HG03460 (cell line): ENCODE measurements around the gene KRTAP4-11.
"Not testable (repeated sequence)": the region's sequence is repeated elsewhere in the genome, so short reads cannot be mapped to it uniquely, and the experiment has no call there.

Experiments
- ATAC-seq: cut with Tn5 transposase; IDR thresholded peaks from one replicate; pipeline ENCODE4 v1.9.1; 2021; ENCODE audit not compliant: unreplicated experiment

Gene KRTAP4-11

DNA sequence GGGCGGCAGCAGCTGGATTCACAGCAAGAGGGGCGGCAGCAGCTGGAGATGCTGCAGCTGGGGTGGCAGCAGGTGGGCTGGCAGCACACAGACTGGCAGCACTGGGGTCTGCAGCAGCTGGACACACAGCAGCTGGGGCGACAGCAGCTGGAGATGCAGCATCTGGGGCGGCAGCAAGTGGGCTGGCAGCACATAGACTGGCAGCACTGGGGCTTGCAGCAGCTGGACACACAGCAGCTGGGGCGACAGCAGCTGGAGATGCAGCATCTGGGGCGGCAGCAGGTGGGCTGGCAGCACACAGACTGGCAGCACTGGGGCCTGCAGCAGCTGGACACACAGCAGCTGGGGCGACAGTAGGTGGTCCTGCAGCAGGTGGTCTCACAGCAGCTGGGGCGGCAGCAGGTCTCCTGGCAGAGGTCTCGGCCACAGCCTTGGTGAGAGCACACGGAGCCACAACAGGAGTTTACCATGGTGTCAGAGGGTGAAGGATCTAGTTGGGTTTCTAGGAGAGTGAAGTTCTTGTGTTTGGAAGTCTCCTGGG lies at the start of gene KRTAP4-11:
TSS of gene KRTAP4-11 (minus strand) at position 528 of the 541 bp plus-strand sequence. CDS start at position 470, 58 bp downstream.
- not testable (repeated sequence) for ATAC-seq

DNA sequence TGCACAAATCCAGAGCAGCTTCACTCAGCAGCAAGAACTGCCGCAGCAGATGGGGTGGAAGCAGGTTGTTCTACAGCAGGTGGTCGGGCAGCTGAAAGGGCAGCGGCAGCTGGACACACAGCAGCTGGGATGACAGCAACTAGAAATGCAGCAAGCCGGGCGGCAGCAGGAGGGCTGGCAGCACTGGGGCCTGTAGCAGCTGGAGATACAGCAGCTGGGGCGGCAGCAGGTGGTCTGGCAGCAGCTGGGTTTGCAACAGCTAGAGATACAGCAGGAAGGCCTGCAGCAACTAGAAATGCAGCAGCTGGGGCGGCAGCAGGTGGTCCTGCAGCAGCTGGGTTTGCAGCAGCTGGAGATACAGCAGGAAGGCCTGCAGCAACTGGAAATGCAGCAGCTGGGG lies 49.4 kb upstream of the KRTAP4-11 start:
- no peak for ATAC-seq

DNA sequence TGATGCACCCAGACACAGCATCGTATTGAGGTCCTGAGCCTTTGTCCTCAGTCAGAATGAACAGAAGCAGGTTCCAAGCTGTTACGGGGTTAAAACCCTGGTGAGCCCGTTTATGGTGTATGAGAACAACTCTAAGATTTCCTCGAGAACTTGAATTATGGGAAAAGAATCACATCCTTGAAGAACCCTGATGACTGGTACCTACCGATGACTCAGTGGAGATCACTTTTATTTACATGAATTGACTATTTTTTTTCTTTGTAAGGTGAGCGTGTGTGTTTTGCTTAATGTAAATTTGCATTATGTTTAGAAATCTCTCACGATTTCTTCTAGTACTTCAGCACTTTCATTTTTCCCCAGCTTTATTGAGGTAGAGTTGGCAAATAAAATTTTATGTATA lies 45.7 kb upstream of the KRTAP4-11 start:
- ATAC-seq: no peak

DNA sequence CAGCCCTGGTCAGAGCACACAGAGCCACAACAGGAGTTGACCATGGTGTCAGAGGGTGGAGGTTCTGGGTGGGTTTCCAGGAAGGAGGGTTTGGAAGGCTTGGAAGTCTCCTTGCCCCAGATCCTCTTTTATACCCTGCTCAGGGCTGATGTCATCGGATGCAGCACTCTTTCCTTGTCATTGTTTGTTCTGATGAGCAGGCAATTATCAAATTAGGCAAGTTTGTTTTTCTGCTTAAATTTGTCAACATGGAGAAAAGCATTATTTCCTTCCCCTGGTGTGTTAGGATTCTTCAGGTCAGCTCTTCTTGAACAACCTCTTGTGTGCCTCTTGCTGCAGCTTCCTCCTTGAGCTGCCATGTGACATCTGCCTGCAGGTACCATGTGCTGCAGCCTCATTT lies 42.5 kb upstream of the KRTAP4-11 start, which contains the start of gene KRTAP4-4:
TSS of gene KRTAP4-4 (minus strand) at position 101 of the 400 bp plus-strand sequence. CDS start at position 44, 57 bp downstream.
- ATAC-seq: no peak

DNA sequence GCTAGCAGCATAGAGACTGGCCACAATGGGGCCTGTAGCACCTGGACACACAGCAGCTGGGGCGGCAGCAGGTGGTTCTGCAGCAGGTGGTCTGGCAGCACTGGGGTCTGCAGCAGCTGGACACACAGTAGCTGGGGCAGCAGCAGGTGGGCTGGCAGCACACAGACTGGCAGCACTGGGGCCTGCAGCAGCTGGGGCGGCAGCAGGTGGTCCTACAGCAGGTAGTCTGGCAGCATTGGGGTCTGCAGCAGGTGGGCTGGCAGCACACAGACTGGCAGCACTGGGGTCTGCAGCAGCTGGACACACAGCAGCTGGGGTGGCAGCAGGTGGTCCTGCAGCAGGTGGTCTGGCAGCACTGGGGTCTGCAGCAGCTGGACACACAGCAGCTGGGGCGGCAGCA lies 42.0 kb upstream of the KRTAP4-11 start:
- not testable (repeated sequence) for ATAC-seq

DNA sequence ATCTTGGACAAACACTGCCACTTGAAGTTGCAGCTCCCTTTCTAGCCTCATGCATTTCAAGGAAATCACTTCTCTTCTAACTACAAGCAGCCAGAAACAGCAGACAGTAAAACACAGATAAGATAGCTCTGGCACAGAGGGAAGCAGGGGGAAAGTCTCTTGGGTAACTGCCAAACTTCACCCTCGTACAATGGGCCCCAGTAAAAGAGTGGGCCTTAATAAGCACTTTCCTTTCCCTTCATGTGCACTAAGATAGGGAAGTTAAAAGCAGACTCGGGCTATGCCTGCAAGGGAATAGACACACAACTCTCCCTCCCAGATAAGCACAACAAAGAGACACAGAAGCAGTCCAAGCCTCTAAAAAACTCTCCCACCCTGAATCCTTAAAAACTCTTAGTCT lies 35.7 kb upstream of the KRTAP4-11 start:
- no peak for ATAC-seq

DNA sequence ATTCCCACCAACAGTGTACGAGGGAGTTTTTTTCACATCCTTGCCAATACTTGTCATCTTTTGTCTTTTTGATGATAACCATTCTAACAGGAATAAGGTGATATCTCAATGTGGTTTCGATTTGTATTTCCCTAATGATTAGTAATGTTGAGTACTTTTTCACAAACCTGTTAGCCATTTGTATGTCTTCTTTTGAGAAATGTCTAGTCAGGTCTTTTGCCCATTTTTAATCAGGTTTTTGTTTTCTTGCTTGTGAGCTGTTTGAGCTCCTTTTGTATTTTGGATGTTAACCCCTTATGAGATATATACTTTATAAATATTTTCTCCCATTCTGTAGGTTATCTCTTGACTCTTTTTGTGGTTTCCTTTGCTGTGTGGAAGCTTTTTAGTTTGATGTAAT lies 33.4 kb upstream of the KRTAP4-11 start:
- ATAC-seq: no peak

DNA sequence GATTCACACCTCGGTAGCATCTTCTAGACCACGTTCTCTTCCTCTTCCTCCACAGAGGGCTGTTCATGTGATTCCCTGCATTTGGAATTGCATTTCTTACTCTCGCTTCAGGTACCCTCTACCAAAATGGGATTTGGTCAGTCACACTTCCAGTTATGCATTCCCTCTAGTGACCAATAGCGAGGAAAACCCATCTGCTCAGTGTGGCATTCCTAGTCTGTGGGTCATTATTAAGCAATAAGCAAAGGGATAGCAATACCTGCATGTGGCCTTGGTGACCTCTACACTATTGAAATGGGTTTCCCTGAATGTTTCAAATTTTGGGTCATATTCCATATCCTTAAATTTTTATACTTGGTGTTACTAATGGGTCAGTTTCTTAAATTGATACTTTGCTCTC lies 31.9 kb upstream of the KRTAP4-11 start:
- ATAC-seq: no peak

DNA sequence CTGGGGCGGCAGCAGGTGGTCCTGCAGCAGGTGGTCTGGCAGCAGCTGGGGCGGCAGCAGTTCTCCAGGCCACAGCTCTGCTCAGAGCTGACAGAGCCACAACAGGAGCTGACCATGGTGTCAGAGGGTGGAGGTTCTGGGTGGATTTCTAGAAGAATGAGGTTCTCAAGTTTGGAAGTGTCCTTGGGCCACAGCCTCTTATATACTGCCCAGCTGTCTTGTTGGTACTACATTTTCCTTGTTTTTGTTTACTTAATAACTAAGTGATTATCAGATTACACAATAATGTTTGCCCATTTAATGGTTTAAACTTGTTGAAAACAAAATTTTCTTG lies 31.4 kb upstream of the KRTAP4-11 start, which contains the start of gene KRTAP4-5:
TSS of gene KRTAP4-5 (minus strand) at position 174 of the 334 bp plus-strand sequence. CDS start at position 116, 58 bp downstream.
- ATAC-seq: no peak

DNA sequence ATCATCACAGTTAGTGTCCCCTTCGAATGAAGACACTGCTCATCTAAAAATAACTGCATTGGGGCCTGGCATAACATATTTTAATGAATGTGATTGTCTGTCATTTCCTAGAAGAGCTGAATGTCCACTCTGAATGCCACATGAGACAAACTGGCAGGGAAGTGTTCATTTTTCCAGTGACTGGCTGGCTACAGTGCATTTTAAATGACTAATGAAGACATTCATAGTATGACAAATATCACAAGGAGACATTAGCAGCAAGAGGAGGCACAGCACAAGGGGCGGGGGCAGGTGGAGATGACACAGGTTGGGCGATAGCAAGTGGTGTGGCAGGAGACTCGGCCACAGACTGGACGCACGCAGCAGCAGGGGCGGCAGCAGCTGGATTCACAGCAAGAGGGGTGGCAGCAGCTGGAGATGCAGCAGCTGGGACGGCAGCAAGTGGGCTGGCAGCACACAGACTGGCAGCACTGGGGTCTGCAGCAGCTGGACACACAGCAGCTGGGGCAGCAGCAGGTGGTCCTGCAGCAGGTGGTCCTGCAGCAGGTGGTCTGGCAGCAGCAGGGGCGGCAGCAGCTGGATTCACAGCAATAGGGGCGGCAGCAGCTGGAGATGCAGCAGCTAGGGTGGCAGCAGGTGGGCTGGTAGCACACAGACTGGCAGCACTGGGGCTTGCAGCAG lies 30.9 kb upstream of the KRTAP4-11 start:
- not testable (repeated sequence) for ATAC-seq

DNA sequence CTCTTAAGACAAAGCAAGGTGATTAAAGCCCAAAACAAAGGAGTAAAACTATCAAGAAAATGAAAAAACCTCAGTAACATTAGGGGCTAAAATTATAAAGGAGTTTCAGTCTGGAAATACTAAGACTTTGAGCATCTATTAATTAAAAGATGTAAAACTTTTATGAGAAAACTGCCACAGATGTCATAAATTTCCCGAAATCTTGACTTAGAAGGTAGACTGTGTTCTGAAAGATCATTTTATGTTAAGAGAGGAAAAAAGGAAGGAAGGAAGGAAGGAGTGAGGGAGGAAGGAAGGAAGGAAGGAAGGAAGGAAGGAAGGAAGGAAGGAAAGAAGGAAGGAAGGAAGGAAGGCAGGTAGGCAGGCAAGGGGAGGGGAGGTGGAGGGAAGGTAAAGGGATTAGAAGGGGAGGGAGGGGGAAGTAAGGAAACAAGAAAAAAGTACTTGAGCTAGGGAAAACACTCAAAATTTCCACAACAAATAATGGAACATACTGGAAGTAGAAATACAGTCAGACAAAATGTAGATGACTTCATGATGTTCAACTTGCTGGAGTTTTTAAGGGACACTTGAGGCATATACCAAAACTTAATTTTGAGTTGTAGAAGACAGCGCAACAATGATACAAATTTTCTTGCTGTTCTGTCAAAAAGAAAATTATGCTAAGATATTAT lies 29.5 kb upstream of the KRTAP4-11 start:
- no peak for ATAC-seq

DNA sequence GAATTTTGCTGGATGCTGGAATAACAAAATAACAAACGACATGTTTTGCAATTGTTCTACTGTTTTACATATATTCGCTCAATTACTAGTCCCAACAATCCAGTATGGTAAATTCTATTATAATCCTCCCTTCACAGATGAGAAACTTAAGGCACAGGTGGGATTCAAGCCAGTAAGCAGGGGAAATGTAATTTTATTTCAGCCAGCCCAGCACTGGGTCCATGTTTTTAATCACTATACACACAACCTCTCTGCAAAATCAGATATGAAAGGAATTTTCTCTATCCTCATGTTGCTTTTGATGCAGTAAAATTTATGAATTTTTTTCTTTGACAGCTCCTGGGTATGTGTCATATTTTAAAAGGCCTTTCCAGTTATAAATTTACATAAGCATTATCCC lies 27.1 kb upstream of the KRTAP4-11 start:
- ATAC-seq: no peak

DNA sequence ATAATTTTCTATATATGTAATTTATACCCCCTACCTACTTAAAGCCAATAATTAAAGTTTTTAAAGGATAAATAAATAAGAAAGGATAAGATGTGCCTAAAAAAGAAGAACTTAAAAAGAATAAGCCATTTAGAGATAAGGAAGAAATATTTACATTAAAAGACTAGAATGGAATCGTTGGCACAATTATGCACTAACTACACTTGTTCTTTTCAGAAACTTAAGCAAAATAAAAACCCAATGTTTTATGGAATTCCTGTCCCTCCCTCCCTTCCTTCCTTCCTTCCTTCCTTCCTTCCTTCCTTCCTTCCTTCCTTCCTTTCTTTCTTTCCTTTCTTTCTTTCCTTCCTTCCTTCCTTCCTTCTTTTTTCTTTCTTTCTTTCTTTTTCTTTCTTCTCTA lies 26.7 kb upstream of the KRTAP4-11 start:
- ATAC-seq: no peak

DNA sequence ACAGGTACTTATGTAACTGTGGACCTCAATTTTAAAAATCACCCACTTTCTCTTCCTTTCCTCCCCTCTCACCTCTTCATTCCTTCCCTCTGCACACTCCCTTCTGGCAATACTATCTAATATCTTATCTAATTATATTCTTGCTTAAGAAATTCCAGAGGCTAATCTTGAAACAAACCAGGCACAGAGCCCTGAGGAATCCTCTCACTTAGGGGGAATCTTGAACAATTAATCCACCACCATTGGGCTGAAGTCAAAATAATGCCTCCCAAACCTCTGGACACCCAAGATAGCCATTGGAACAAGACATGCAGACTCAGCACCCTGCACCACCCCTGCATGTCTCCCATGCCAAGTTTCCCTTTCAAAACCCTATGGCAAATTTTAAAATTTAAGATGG lies 23.2 kb upstream of the KRTAP4-11 start:
- no peak for ATAC-seq

DNA sequence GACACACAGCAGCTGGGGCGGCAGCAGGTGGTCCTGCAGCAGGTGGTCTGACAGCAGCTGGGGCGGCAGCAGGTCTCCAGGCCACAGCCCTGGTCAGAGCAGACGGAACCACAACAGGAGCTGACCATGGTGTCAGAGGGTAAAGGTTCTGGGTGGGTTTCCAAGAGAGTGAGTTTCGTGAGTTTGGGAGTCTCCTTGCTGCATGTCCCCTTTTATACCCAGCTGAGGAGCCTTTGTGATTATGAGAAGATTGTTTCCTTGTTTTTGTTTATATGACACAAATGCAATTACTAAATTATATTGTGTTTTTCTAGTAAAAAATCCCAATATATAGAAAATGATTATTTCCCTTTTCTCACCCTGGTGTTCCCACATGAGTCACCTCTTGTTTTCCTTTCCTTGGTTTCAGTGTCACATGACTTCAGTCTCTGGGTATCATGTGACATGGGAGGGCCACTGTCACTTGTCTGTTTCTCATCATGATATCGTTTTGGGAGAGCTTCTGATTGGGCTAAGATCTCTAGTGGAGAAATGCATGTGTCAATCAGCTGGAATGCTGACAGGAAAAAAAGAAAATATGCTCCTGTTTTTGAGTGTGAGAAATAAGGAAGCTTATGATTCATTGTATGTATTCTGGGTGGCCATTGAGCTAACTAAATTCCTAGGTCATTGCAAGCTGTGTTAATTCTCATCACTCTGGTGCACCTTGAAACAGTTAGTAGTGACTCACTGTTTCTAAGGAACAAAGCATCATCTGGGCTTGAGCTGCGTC lies 22.4 kb upstream of the KRTAP4-11 start, which contains the start of gene KRTAP4-6:
TSS of gene KRTAP4-6 (minus strand) at position 185 of the 772 bp plus-strand sequence. CDS start at position 128, 57 bp downstream.
- no peak for ATAC-seq

DNA sequence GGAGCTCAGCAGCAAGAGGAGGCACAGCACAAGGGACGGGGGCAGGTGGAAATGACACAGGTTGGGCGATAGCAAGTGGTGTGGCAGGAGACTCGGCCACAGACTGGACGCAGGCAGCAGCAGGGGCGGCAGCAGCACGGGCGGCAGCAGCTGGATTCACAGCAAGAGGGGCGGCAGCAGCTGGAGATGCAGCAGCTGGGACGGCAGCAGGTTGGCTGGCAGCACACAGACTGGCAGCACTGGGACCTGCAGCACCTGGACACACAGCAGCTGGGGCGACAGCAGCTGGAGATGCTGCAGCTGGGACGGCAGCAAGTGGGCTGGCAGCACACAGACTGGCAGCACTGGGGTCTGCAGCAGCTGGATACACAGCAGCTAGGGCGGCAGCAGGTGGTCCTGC lies 21.7 kb upstream of the KRTAP4-11 start:
- ATAC-seq: not testable (repeated sequence)

DNA sequence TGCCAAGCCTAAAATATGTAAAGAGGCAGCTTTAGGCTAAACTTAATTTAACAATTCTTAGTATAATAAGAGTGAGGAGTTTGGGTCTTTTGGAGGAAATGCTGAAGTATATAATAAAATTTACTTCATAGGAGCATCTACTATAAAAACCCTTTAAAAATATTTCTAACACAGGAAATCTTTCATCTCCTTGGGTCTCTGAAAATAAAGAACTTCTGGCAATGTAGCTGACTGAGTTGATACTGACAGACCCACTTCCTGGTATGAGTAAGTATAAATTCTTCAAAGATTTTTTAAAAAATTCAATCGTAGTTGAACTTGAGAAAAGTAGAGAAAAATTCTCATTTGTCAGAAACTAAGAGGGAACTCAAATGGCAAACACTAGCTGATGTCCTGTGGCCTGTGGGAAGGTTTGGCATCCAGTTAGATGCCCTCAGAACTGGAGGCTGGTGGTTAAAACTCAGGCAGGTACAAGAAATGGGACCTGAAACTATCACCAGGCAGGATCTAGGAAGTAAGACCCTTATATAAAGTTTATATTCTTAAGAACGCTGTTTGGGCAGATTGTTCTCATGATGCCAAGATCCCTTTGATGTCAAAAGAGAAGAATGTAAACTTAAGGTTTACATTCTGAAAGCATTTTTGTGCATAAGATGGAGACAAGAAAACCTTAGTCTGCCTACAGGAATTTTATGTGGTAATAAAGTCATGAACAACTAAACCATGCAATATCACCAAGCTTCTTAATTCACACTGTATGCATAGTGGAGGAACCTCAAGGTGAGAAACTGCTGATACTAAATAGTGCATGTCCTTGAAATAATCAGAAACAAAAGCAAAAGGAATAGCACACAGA lies 15.9 kb upstream of the KRTAP4-11 start:
- no peak for ATAC-seq

DNA sequence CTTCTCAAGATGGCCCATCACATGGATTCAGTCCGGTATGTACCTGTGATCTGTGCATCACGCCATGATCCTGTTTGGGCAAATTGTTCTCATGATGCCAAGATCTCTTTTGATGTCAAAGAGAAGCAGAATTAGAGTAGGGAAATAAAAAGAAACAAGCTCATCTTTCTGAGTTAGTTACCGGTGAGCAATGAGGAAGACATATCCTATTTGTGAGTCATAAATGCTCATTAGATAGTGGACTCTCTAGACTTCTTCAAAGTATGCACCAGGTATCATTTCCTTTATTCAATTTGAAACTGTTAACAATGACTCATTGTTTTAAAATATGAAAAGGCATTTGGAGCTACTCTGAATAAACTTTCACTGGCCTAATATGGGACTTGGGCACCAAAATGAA lies 13.8 kb upstream of the KRTAP4-11 start:
- no peak for ATAC-seq

DNA sequence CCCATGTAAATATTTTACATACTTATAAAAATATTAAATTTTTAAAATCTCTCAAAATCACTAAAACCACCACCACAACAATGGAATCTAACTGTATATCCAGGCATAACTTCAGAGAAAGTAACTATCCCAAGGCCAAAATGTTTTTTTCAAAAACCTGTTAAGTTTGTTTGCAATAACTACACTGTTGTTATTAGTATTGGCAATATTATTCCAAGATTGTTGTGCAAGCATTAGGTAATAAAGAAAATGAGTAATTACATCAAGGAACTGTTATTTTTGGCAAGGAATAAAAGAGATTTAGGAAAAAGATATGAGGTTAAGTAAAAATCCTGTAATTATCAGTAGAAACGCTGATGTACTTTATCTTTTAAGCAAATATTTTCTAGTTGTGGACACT lies 9.2 kb upstream of the KRTAP4-11 start:
- no peak for ATAC-seq

DNA sequence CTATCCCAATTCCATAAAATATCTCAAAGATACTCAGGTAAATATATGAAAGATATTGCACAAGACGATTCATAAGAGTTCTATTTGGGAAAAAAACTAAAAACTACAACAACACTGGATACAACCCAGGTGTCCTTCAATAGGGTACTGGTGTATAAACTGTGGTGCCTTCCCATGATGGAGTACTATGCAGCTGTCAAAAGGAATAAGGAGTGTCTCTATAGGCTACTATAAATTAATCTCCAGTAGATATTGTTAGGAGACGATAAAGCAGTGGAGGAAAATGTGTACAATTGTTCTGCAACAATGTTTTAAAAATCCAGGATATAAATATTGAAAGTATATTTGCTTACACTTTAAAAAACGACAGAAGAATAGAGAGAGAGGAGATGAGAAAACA lies 8.2 kb upstream of the KRTAP4-11 start:
- ATAC-seq: no peak
